Right renal pelvis (tissue), 4 donors: ENCODE data around the gene CD180. TPM values are rescaled to one million over a fixed set of nuclear protein-coding genes. Genes with fewer than 3 reads are reported as not detected.

Experiments used
- DNase-seq, 4 donors: peaks; one replicate each; pipeline ENCODE4 v3.0.0-alpha.2; 2013; ENCODE audit warnings: low read depth in 4 of 4, low spot score in 3 of 4, missing footprints in 1 of 4
- polyA plus RNA-seq, 4 donors: library from polyadenylated mRNA; unstranded; fragments of 120-200 nt; gene quantifications; one replicate each; pipeline ENCODE4 v1.2.1, GENCODE V29; 2013; ENCODE audit not compliant: insufficient read length in 4 of 4

The CD180 gene
- polyA plus RNA-seq, 4 donors, result 0.31 to 0.89 (median 0.72) TPM

GRCh38 chr5:67214707-67215447 is 18.3 kb upstream of the CD180 start:
- DNase-seq, result no peak

- no peak for DNase-seq
Measured at GRCh38 chr5:67214036-67214435, 17.4 kb upstream of the CD180 start.

GRCh38 chr5:67211926-67212325 is 15.3 kb upstream of the CD180 start:
- DNase-seq, result no peak

- DNase-seq, result peak; percentile 53 to 70 (median 58)
Measured at GRCh38 chr5:67209141-67209771, 12.7 kb upstream of the CD180 start.

GRCh38 chr5:67208403-67208802 is 11.8 kb upstream of the CD180 start:
- no peak for DNase-seq

GRCh38 chr5:67206929-67207328 is 10.3 kb upstream of the CD180 start:
- no peak for DNase-seq

GRCh38 chr5:67206461-67206860 is 9.9 kb upstream of the CD180 start:
- DNase-seq, result no peak

GRCh38 chr5:67205981-67206380 is 9.4 kb upstream of the CD180 start:
- no peak for DNase-seq

- no peak for DNase-seq
Measured at GRCh38 chr5:67204821-67205220, 8.2 kb upstream of the CD180 start.

GRCh38 chr5:67203701-67204074 is 7.1 kb upstream of the CD180 start:
- DNase-seq, result no peak

GRCh38 chr5:67202828-67203227 is 6.2 kb upstream of the CD180 start:
- DNase-seq, result no peak

- DNase-seq, result no peak
Measured at GRCh38 chr5:67201897-67202549, 5.4 kb upstream of the CD180 start.

GRCh38 chr5:67200809-67201562 is 4.4 kb upstream of the CD180 start:
- no peak for DNase-seq

GRCh38 chr5:67199859-67200258 is 3.3 kb upstream of the CD180 start:
- DNase-seq, result no peak

GRCh38 chr5:67198917-67199316 is 2.3 kb upstream of the CD180 start:
- no peak for DNase-seq

GRCh38 chr5:67197536-67197935 is 937 bp upstream of the CD180 start:
- no peak for DNase-seq

GRCh38 chr5:67195406-67196275 is 958 bp downstream of the CD180 start:
- DNase-seq, result no peak

GRCh38 chr5:67194166-67194565 is 2.4 kb downstream of the CD180 start:
- no peak for DNase-seq

GRCh38 chr5:67193439-67193807 is 3.2 kb downstream of the CD180 start:
- no peak for DNase-seq

- DNase-seq, result no peak
Measured at GRCh38 chr5:67192719-67193438, 3.7 kb downstream of the CD180 start.
